ENCODE measurements around the gene F8. TPM values are rescaled to one million over a fixed set of nuclear protein-coding genes. Genes with fewer than 3 reads are reported as not detected.

F8 gene
- total and polyA plus RNA-seq, 9 of the 15 experiments (the other 6 are each of a cell fraction or from before 2014, with no cell fraction given), result 0.41 to 3.8 (median 0.91) TPM

GRCh38 chrX:154829926-154830442 is 192.5 kb downstream of the F8 start:
- FAIRE-seq, result peak; percentile 62
- CTCF ChIA-PET (ENCODE audit: low intra/inter-chr PET ratio), result no interaction called here

More at GRCh38 chrX:154829926-154830442, 192.5 kb downstream of the F8 start:
- H3K79me2 ChIP-seq (ENCODE audit: control insufficient read depth, insufficient read depth, low read length), result no peaks in the 10 kb centered on the region
- no peak overlapping the region for H3K4me3 ChIP-seq
- H3K9me3 ChIP-seq (replicated peaks; ENCODE audit: control insufficient read depth, insufficient read depth, low read depth, low read length), result no peaks in the 10 kb centered on the region
- H3K36me3 ChIP-seq (ENCODE audit: control insufficient read depth, insufficient read depth, low read length), result no peaks in the 10 kb centered on the region
- TF ChIP-seq SMARCA4 (IDR thresholded peaks at IDR 0.05), result 0 out of 2 replicates have a peak, but pooled peaks have one; percentile 24
- TF ChIP-seq, protein P1, sequence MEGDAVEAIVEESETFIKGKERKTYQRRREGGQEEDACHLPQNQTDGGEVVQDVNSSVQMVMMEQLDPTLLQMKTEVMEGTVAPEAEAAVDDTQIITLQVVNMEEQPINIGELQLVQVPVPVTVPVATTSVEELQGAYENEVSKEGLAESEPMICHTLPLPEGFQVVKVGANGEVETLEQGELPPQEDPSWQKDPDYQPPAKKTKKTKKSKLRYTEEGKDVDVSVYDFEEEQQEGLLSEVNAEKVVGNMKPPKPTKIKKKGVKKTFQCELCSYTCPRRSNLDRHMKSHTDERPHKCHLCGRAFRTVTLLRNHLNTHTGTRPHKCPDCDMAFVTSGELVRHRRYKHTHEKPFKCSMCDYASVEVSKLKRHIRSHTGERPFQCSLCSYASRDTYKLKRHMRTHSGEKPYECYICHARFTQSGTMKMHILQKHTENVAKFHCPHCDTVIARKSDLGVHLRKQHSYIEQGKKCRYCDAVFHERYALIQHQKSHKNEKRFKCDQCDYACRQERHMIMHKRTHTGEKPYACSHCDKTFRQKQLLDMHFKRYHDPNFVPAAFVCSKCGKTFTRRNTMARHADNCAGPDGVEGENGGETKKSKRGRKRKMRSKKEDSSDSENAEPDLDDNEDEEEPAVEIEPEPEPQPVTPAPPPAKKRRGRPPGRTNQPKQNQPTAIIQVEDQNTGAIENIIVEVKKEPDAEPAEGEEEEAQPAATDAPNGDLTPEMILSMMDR (IDR thresholded peaks at IDR 0.05 in 2 of 3, conservative IDR thresholded peaks at IDR 0.05 in 1 of 3; ENCODE audit: insufficient read depth in 2 of 3, low read depth in 1 of 3, low read length in 3 of 3), result peak; percentile 29 to 52 (median 37); a peak in 2 of 6 replicates
- TF ChIP-seq ZBED1 (IDR thresholded peaks at IDR 0.05), result 0 out of 2 replicates have a peak, but pooled peaks have one; percentile 29
- TF ChIP-seq RAD21 (CRISPR knock-in tag; conservative IDR thresholded peaks at IDR 0.05 in 1 of 2, IDR thresholded peaks at IDR 0.05 in 1 of 2), result peak in 1 of 2 experiments; percentile 28; a peak in 1 of 4 replicates
- no peak for TF ChIP-seq ZNF75A (CRISPR knock-in tag; IDR thresholded peaks at IDR 0.05)
- TF ChIP-seq, protein P2, sequence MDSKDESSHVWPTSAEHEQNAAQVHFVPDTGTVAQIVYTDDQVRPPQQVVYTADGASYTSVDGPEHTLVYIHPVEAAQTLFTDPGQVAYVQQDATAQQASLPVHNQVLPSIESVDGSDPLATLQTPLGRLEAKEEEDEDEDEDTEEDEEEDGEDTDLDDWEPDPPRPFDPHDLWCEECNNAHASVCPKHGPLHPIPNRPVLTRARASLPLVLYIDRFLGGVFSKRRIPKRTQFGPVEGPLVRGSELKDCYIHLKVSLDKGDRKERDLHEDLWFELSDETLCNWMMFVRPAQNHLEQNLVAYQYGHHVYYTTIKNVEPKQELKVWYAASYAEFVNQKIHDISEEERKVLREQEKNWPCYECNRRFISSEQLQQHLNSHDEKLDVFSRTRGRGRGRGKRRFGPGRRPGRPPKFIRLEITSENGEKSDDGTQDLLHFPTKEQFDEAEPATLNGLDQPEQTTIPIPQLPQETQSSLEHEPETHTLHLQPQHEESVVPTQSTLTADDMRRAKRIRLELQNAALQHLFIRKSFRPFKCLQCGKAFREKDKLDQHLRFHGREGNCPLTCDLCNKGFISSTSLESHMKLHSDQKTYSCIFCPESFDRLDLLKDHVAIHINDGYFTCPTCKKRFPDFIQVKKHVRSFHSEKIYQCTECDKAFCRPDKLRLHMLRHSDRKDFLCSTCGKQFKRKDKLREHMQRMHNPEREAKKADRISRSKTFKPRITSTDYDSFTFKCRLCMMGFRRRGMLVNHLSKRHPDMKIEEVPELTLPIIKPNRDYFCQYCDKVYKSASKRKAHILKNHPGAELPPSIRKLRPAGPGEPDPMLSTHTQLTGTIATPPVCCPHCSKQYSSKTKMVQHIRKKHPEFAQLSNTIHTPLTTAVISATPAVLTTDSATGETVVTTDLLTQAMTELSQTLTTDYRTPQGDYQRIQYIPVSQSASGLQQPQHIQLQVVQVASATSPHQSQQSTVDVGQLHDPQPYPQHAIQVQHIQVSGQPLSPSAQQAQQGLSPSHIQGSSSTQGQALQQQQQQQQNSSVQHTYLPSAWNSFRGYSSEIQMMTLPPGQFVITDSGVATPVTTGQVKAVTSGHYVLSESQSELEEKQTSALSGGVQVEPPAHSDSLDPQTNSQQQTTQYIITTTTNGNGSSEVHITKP (IDR thresholded peaks at IDR 0.05; ENCODE audit: partially characterized antibody), result peak; percentile 90
- TF ChIP-seq DIDO1 (tag; IDR thresholded peaks at IDR 0.05; ENCODE audit: low read depth), result no peak
- TF ChIP-seq, protein P3, sequence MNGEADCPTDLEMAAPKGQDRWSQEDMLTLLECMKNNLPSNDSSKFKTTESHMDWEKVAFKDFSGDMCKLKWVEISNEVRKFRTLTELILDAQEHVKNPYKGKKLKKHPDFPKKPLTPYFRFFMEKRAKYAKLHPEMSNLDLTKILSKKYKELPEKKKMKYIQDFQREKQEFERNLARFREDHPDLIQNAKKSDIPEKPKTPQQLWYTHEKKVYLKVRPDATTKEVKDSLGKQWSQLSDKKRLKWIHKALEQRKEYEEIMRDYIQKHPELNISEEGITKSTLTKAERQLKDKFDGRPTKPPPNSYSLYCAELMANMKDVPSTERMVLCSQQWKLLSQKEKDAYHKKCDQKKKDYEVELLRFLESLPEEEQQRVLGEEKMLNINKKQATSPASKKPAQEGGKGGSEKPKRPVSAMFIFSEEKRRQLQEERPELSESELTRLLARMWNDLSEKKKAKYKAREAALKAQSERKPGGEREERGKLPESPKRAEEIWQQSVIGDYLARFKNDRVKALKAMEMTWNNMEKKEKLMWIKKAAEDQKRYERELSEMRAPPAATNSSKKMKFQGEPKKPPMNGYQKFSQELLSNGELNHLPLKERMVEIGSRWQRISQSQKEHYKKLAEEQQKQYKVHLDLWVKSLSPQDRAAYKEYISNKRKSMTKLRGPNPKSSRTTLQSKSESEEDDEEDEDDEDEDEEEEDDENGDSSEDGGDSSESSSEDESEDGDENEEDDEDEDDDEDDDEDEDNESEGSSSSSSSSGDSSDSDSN (IDR thresholded peaks at IDR 0.05; ENCODE audit: borderline replicate concordance in 1 of 2, low read depth in 2 of 2, low read length in 2 of 2), result 0 out of 4 replicates have a peak, but pooled peaks of 1 of the 2 experiments have one; percentile 37
- peak; percentile 42 for TF ChIP-seq CTCFL (IDR thresholded peaks at IDR 0.05; ENCODE audit: borderline replicate concordance, insufficient read depth, low read depth, low read length, poor library complexity, severe bottlenecking)
- no peaks in the 10 kb centered on the region for H3K27me3 ChIP-seq (ENCODE audit: control insufficient read depth in 2 of 2, insufficient read depth in 2 of 2, low read length in 2 of 2)
- H3K27ac ChIP-seq (ENCODE audit: extremely low read depth, low read depth, low read length), result peak overlapping the region; percentile 56; the same call in 1 of the 3 replicates
- H3K9me1 ChIP-seq (ENCODE audit: control insufficient read depth, insufficient read depth, low read length), result no peaks in the 10 kb centered on the region
- no CpG with 5 or more reads among the region's 1 CpG for WGBS (ENCODE audit: insufficient coverage, low coverage, missing lambda C conversion rate)
- BruUV-seq (replicated peaks), result no TSS peak
- H4K20me1 ChIP-seq (replicated peaks; ENCODE audit: control insufficient read depth, insufficient read depth, low read length), result no peaks in the 10 kb centered on the region
- H3K4me1 ChIP-seq (replicated peaks in 1 of 2; ENCODE audit: control insufficient read depth in 2 of 2, insufficient read depth in 2 of 2, low read length in 2 of 2), result peaks cover 3 to 37% of the 10 kb centered on the region in 2 experiments; a peak in 4 of 5 replicates
- H3K9ac ChIP-seq (ENCODE audit: insufficient read depth in 1 of 2, low read depth in 2 of 2, low read length in 2 of 2), result no peak overlapping the region; a peak in 1 of 4 replicates
- ATAC-seq (peak; percentile 84), DNase-seq (ENCODE audit: extremely low read depth in 1 of 4, low spot score in 3 of 4) (peak; percentile 20 to 54 (median 35))
- intact Hi-C loops (cut with micrococcal nuclease) (loop anchor here (5.0 kb wide), 1 partner anchor 43 kb away; no protein-coding TSS in a partner anchor), in situ Hi-C loops (cut with MboI) (loop anchor here (10.0 kb wide), 1 partner anchor 245 kb away; the partner anchor contains the start of gene CTAG1A)
- POLR2A ChIA-PET, result no interaction called here
- peak overlapping the region; percentile 54 for H3K4me2 ChIP-seq (ENCODE audit: insufficient read depth, low read length)
- peak overlapping the region; percentile 82 for H2AFZ ChIP-seq (ENCODE audit: low read depth, low read length)

All from K562 (cell line).